GM23338 (cell line): Measurements from ENCODE around the gene EPHB6.

ENCODE experiments used
- CREB1 ChIP-seq: fragments of 250-450 bp; sonication (Bioruptor Pico); IDR thresholded peaks from 2 replicates; pipeline ENCODE4 v1.5.0; 2020; ENCODE audit warnings: low read depth, mild to moderate bottlenecking, moderate library complexity
- EZH2 ChIP-seq: fragments of 200-600 bp; sonication (generic); IDR thresholded peaks from one replicate; pipeline ENCODE4 v1.8.0; 2017; ENCODE audit warnings: antibody characterized with exemption, mild to moderate bottlenecking, low read depth; ENCODE audit not compliant: unreplicated experiment
- EZH2phosphoT487 ChIP-seq: fragments of 200-600 bp; sonication (generic); IDR thresholded peaks from one replicate; pipeline ENCODE4 v1.8.1; 2018; ENCODE audit warnings: antibody characterized with exemption; ENCODE audit not compliant: unreplicated experiment
- JUNB ChIP-seq: IDR thresholded peaks from one replicate; pipeline ENCODE4 v1.6.1; 2016; ENCODE audit warnings: antibody characterized with exemption; ENCODE audit not compliant: unreplicated experiment
- NANOG ChIP-seq: IDR thresholded peaks from 2 replicates; pipeline ENCODE4 v1.6.1; 2016; ENCODE audit warnings: antibody characterized with exemption, borderline replicate concordance
- POLR2AphosphoS5 ChIP-seq: IDR thresholded peaks from 2 replicates; pipeline ENCODE4 v1.6.1; 2016; ENCODE audit warnings: antibody characterized with exemption, low read depth
- STAT1 ChIP-seq: IDR thresholded peaks from one replicate; pipeline ENCODE4 v1.6.1; 2016; ENCODE audit warnings: antibody characterized with exemption; ENCODE audit not compliant: unreplicated experiment
- TF ChIP-seq, protein P1 (sequence below), 2 experiments: fragments of 200-600 bp in 1 of 2; sonication (generic) in 1 of 2; conservative IDR thresholded peaks; 2 replicates each; pipeline versions ENCODE4 v1.5.1 to v1.6.1; 2016 to 2017; ENCODE audit warnings: antibody characterized with exemption in 2 of 2, low read depth in 2 of 2, mild to moderate bottlenecking in 2 of 2, moderate library complexity in 1 of 2
- TF ChIP-seq, protein P2 (sequence below): IDR thresholded peaks from one replicate; pipeline ENCODE4 v1.6.1; 2018; ENCODE audit warnings: antibody characterized with exemption; ENCODE audit not compliant: unreplicated experiment

- TF ChIP-seq, protein P1, sequence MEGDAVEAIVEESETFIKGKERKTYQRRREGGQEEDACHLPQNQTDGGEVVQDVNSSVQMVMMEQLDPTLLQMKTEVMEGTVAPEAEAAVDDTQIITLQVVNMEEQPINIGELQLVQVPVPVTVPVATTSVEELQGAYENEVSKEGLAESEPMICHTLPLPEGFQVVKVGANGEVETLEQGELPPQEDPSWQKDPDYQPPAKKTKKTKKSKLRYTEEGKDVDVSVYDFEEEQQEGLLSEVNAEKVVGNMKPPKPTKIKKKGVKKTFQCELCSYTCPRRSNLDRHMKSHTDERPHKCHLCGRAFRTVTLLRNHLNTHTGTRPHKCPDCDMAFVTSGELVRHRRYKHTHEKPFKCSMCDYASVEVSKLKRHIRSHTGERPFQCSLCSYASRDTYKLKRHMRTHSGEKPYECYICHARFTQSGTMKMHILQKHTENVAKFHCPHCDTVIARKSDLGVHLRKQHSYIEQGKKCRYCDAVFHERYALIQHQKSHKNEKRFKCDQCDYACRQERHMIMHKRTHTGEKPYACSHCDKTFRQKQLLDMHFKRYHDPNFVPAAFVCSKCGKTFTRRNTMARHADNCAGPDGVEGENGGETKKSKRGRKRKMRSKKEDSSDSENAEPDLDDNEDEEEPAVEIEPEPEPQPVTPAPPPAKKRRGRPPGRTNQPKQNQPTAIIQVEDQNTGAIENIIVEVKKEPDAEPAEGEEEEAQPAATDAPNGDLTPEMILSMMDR (conservative IDR thresholded peaks at IDR 0.05; ENCODE audit: low read depth in 2 of 2), result no peak
- TF ChIP-seq JUNB (no peak), EZH2 (no peak), POLR2AphosphoS5 (no peak), CREB1 (CRISPR knock-in tag) (no peak), EZH2phosphoT487 (no peak), NANOG (no peak), STAT1 (no peak)
- TF ChIP-seq, protein P2, sequence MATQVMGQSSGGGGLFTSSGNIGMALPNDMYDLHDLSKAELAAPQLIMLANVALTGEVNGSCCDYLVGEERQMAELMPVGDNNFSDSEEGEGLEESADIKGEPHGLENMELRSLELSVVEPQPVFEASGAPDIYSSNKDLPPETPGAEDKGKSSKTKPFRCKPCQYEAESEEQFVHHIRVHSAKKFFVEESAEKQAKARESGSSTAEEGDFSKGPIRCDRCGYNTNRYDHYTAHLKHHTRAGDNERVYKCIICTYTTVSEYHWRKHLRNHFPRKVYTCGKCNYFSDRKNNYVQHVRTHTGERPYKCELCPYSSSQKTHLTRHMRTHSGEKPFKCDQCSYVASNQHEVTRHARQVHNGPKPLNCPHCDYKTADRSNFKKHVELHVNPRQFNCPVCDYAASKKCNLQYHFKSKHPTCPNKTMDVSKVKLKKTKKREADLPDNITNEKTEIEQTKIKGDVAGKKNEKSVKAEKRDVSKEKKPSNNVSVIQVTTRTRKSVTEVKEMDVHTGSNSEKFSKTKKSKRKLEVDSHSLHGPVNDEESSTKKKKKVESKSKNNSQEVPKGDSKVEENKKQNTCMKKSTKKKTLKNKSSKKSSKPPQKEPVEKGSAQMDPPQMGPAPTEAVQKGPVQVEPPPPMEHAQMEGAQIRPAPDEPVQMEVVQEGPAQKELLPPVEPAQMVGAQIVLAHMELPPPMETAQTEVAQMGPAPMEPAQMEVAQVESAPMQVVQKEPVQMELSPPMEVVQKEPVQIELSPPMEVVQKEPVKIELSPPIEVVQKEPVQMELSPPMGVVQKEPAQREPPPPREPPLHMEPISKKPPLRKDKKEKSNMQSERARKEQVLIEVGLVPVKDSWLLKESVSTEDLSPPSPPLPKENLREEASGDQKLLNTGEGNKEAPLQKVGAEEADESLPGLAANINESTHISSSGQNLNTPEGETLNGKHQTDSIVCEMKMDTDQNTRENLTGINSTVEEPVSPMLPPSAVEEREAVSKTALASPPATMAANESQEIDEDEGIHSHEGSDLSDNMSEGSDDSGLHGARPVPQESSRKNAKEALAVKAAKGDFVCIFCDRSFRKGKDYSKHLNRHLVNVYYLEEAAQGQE, result no peak
Measured at GRCh38 chr7:142857625-142858024, 2.7 kb downstream of the EPHB6 start.
